WTC11 (cell line): ENCODE data around the gene C19orf67. TPM values are rescaled to one million over a fixed set of nuclear protein-coding genes. Genes with fewer than 3 reads are reported as not detected.

Source experiments
- ATAC-seq: fragments of 200-7000 bp; cut with Tn5 transposase; 2 replicates; pipeline ENCODE4 v1.10.0; 2021; ENCODE audit warnings: mild to moderate bottlenecking, moderate library complexity
- CTCF ChIA-PET: fragments of 300-600 bp; sonication (Branson Sonifier 250); formaldehyde crosslinking; loops from one replicate; lab custom pipeline; 2021; ENCODE audit warnings: antibody characterized with exemption; lab: Charles Lee
- POLR2A ChIA-PET: fragments of 350-600 bp; sonication (Branson Sonifier 250); formaldehyde crosslinking; loops from one replicate; lab custom pipeline; 2021; ENCODE audit warnings: antibody characterized with exemption; lab: Charles Lee
- DNase-seq: peaks from one replicate; pipeline ENCODE4 v3.0.0; 2021; ENCODE audit warnings: low spot score
- H3K27ac Mint-ChIP-seq: 2 replicates; pipeline ENCODE4 v1.8.0; 2021; ENCODE audit warnings: mixed read lengths
- H3K27me3 Mint-ChIP-seq: 2 replicates; pipeline ENCODE4 v1.8.0; 2021; ENCODE audit warnings: low read depth, mild to moderate bottlenecking, moderate library complexity, mixed read lengths
- H3K36me3 Mint-ChIP-seq: 2 replicates; pipeline ENCODE4 v1.8.0; 2021; ENCODE audit warnings: mixed read lengths
- H3K4me1 Mint-ChIP-seq: 2 replicates; pipeline ENCODE4 v1.8.0; 2022; ENCODE audit warnings: mixed read lengths
- H3K4me3 Mint-ChIP-seq: 2 replicates; pipeline ENCODE4 v1.8.0; 2021; ENCODE audit warnings: mild to moderate bottlenecking, moderate library complexity, mixed read lengths
- H3K9me3 Mint-ChIP-seq: 2 replicates; pipeline ENCODE4 v1.8.0; 2021; ENCODE audit warnings: mixed read lengths
- ATF1 ChIP-seq: sonication (generic); formaldehyde crosslinking; IDR thresholded peaks from 2 replicates; pipeline ENCODE4 v1.8.1; 2023; ENCODE audit warnings: mild to moderate bottlenecking, moderate library complexity, missing genetic modification reagents
- CBFB ChIP-seq: sonication (generic); formaldehyde crosslinking; IDR thresholded peaks from 2 replicates; pipeline ENCODE4 v1.8.1; 2022; ENCODE audit warnings: mild to moderate bottlenecking, low read depth, missing genetic modification reagents
- CREB1 ChIP-seq: sonication (generic); formaldehyde crosslinking; IDR thresholded peaks from 2 replicates; pipeline ENCODE4 v1.8.0; 2023; ENCODE audit warnings: mild to moderate bottlenecking, missing genetic modification reagents
- CTCF ChIP-seq: fragments of 200-600 bp; IDR thresholded peaks from 2 replicates; pipeline ENCODE4 v1.8.0; 2022; ENCODE audit warnings: antibody characterized with exemption
- E2F4 ChIP-seq: sonication (generic); formaldehyde crosslinking; IDR thresholded peaks from 2 replicates; pipeline ENCODE4 v1.8.1; 2022; ENCODE audit warnings: low read depth, mild to moderate bottlenecking, moderate library complexity, missing genetic modification reagents, borderline replicate concordance
- ERG ChIP-seq: fragments of 250-450 bp; sonication (Bioruptor Pico); IDR thresholded peaks from 2 replicates; pipeline ENCODE4 v1.8.0; 2021; ENCODE audit warnings: mild to moderate bottlenecking
- FOXP1 ChIP-seq: sonication (generic); formaldehyde crosslinking; IDR thresholded peaks from 2 replicates; pipeline ENCODE4 v1.8.0; 2022; ENCODE audit warnings: missing genetic modification reagents, mild to moderate bottlenecking, moderate library complexity, borderline replicate concordance
- GABPB1 ChIP-seq: sonication (generic); formaldehyde crosslinking; IDR thresholded peaks from 2 replicates; pipeline ENCODE4 v1.8.1; 2023; ENCODE audit warnings: mild to moderate bottlenecking, missing genetic modification reagents
- HMGA2 ChIP-seq: fragments of 250-450 bp; sonication (Bioruptor Pico); IDR thresholded peaks from 2 replicates; pipeline ENCODE4 v1.4.0; 2021; ENCODE audit warnings: mild to moderate bottlenecking, moderate library complexity
- MAX ChIP-seq: sonication (generic); formaldehyde crosslinking; IDR thresholded peaks from 2 replicates; pipeline ENCODE4 v1.8.0; 2022; ENCODE audit warnings: mild to moderate bottlenecking, missing genetic modification reagents
- ZBTB21 ChIP-seq: sonication (generic); formaldehyde crosslinking; IDR thresholded peaks from 2 replicates; pipeline ENCODE4 v1.8.1; 2023; ENCODE audit warnings: mild to moderate bottlenecking, missing genetic modification reagents, borderline replicate concordance
- ZNF219 ChIP-seq: sonication (generic); formaldehyde crosslinking; IDR thresholded peaks from 2 replicates; pipeline ENCODE4 v1.8.0; 2023; ENCODE audit warnings: missing genetic modification reagents, mild to moderate bottlenecking, borderline replicate concordance
- ZNF232 ChIP-seq: sonication (generic); formaldehyde crosslinking; IDR thresholded peaks from 2 replicates; pipeline ENCODE4 v1.8.0; 2022; ENCODE audit warnings: mild to moderate bottlenecking, missing genetic modification reagents
- ZNF281 ChIP-seq: sonication (generic); formaldehyde crosslinking; IDR thresholded peaks from 2 replicates; pipeline ENCODE4 v1.8.0; 2023; ENCODE audit warnings: mild to moderate bottlenecking, missing genetic modification reagents
- ZNF317 ChIP-seq: sonication (generic); formaldehyde crosslinking; IDR thresholded peaks from 2 replicates; pipeline ENCODE4 v1.8.1; 2023; ENCODE audit warnings: low read depth, mild to moderate bottlenecking, moderate library complexity, missing genetic modification reagents, borderline replicate concordance
- ZNF423 ChIP-seq: fragments of 250-450 bp; sonication (Bioruptor Pico); IDR thresholded peaks from 2 replicates; pipeline ENCODE4 v2.1.2; 2022; ENCODE audit warnings: mild to moderate bottlenecking, moderate library complexity
- ZNF512 ChIP-seq: sonication (generic); formaldehyde crosslinking; IDR thresholded peaks from 2 replicates; pipeline ENCODE4 v1.8.1; 2022; ENCODE audit warnings: missing genetic modification reagents, borderline replicate concordance
- ZSCAN18 ChIP-seq: fragments of 250-450 bp; sonication (Bioruptor Pico); IDR thresholded peaks from 2 replicates; pipeline ENCODE4 v2.1.2; 2022; ENCODE audit warnings: mild to moderate bottlenecking, moderate library complexity
- total RNA-seq: library from RNA; stranded (reverse); gene quantifications from 3 replicates; pipeline ENCODE4 v1.2.3, GENCODE V29; 2021
- TF ChIP-seq, protein P1 (sequence below): fragments of 250-450 bp; sonication (Bioruptor Pico); conservative IDR thresholded peaks from 2 replicates; pipeline ENCODE4 v1.9.0; 2021; ENCODE audit warnings: mild to moderate bottlenecking
- TF ChIP-seq, protein P2 (sequence below): sonication (generic); formaldehyde crosslinking; IDR thresholded peaks from 2 replicates; pipeline ENCODE4 v1.8.0; 2022; ENCODE audit warnings: missing genetic modification reagents

Gene C19orf67
- total RNA-seq, 1 experiment from 2014 or later = 0.35 TPM

- no peaks in the 10 kb centered on the region for H3K36me3 Mint-ChIP-seq
- ChIA-PET POLR2A (no interaction called here), CTCF (interaction anchor here (0.6 to 7.8 kb wide), 3 partner anchors 9 to 203 kb away, joined by 3 to 187 read pairs (median 5); partner anchors contain the start of gene MISP3)
- ATAC-seq (no peak), DNase-seq (no peak)
- peaks cover 20% of the 10 kb centered on the region for H3K27me3 Mint-ChIP-seq
- TF ChIP-seq E2F4 (CRISPR knock-in tag) (no peak), ZNF423 (no peak), CREB1 (CRISPR knock-in tag) (no peak), FOXP1 (CRISPR knock-in tag) (no peak), ZNF512 (CRISPR knock-in tag) (no peak), ZNF232 (CRISPR knock-in tag) (no peak), MAX (CRISPR knock-in tag) (no peak), ERG (no peak), ZNF281 (CRISPR knock-in tag) (no peak), CBFB (no peak), ZNF317 (CRISPR knock-in tag) (no peak), ZNF219 (CRISPR knock-in tag) (no peak), ATF1 (CRISPR knock-in tag) (no peak), CTCF (no peak), GABPB1 (CRISPR knock-in tag) (no peak), ZBTB21 (CRISPR knock-in tag) (no peak), HMGA2 (CRISPR knock-in tag) (no peak), ZSCAN18 (CRISPR knock-in tag) (no peak)
- TF ChIP-seq, protein P1, sequence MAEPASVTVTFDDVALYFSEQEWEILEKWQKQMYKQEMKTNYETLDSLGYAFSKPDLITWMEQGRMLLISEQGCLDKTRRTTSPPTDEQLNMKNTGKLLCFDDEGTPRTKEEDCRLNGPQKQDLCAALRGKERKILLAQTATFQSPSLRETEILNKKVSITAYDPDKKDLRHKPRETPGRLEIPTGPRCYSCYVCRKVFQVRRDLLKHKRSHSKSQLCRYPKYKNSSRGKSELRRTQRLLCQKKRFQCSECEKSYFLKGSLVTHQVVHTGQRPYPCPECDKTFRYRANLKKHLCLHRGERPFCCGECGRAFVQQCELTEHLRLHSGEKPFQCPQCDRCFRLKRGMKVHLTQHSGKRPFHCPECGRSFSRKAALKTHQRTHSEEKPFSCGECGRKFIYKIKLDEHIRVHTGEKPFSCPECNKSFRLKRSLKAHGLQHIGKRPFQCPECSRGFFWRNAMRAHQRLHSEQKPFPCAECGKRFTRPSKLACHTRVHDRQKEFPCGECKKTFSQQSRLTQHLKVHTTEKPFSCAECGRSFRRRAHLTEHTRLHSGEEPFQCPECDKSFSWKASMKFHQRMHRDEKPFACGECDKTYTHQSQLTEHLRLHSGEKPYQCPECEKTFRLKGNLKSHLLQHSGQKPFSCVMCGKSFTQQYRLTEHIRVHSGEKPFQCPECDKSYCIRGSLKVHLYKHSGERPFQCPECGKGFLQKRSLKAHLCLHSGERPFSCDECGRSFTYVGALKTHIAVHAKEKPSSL = no peak
- TF ChIP-seq, protein P2, sequence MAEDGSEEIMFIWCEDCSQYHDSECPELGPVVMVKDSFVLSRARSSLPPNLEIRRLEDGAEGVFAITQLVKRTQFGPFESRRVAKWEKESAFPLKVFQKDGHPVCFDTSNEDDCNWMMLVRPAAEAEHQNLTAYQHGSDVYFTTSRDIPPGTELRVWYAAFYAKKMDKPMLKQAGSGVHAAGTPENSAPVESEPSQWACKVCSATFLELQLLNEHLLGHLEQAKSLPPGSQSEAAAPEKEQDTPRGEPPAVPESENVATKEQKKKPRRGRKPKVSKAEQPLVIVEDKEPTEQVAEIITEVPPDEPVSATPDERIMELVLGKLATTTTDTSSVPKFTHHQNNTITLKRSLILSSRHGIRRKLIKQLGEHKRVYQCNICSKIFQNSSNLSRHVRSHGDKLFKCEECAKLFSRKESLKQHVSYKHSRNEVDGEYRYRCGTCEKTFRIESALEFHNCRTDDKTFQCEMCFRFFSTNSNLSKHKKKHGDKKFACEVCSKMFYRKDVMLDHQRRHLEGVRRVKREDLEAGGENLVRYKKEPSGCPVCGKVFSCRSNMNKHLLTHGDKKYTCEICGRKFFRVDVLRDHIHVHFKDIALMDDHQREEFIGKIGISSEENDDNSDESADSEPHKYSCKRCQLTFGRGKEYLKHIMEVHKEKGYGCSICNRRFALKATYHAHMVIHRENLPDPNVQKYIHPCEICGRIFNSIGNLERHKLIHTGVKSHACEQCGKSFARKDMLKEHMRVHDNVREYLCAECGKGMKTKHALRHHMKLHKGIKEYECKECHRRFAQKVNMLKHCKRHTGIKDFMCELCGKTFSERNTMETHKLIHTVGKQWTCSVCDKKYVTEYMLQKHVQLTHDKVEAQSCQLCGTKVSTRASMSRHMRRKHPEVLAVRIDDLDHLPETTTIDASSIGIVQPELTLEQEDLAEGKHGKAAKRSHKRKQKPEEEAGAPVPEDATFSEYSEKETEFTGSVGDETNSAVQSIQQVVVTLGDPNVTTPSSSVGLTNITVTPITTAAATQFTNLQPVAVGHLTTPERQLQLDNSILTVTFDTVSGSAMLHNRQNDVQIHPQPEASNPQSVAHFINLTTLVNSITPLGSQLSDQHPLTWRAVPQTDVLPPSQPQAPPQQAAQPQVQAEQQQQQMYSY (CRISPR knock-in tag) = no peak
- no peak overlapping the region for H3K4me3 Mint-ChIP-seq
- H3K27ac Mint-ChIP-seq = no peak overlapping the region
- H3K4me1 Mint-ChIP-seq = peaks cover 12% of the 10 kb centered on the region
- H3K9me3 Mint-ChIP-seq = no peaks in the 10 kb centered on the region
These were observed 22.5 kb downstream of the C19orf67 start for GRCh38 chr19:14063105-14063504.
